Cardiac muscle cell (in vitro differentiated cells and primary cell): ENCODE data around the gene SRR. TPM values are rescaled to one million over a fixed set of nuclear protein-coding genes. Genes with fewer than 3 reads are reported as not detected.
"Not testable (repeated sequence)": the region's sequence is repeated elsewhere in the genome, so short reads cannot be mapped to it uniquely, and the experiment has no call there.

Experiments
- DNase-seq, 2 donors: peaks; one replicate each; pipeline versions ENCODE4 v3.0.0 to v3.0.0-alpha.2; 2010 to 2017; ENCODE audit warnings: low read depth in 1 of 2, low spot score in 1 of 2
- H3K27ac ChIP-seq: fragments of 200-600 bp; sonication (generic); 2 replicates; pipeline ENCODE4 v1.5.1; 2016
- H3K27me3 ChIP-seq: fragments of 200-600 bp; sonication (generic); 2 replicates; pipeline ENCODE4 v1.6.0; 2016; ENCODE audit warnings: control low read depth
- H3K36me3 ChIP-seq: fragments of 200-600 bp; sonication (generic); 2 replicates; pipeline ENCODE4 v1.5.1; 2016; ENCODE audit warnings: control low read depth
- H3K4me1 ChIP-seq: fragments of 200-600 bp; sonication (generic); 2 replicates; pipeline ENCODE4 v1.8.1; 2017; ENCODE audit warnings: low read depth, mild to moderate bottlenecking, mixed run types
- H3K4me3 ChIP-seq: fragments of 200-600 bp; sonication (generic); 2 replicates; pipeline ENCODE4 v1.5.1; 2016; ENCODE audit warnings: mild to moderate bottlenecking
- H3K9me3 ChIP-seq: fragments of 200-600 bp; sonication (generic); 2 replicates; pipeline ENCODE4 v1.5.1; 2017; ENCODE audit warnings: low read depth, mild to moderate bottlenecking, control low read depth
- CTCF ChIP-seq: IDR thresholded peaks from 2 replicates; pipeline ENCODE4 v1.5.1; 2012; ENCODE audit warnings: low read depth, mild to moderate bottlenecking, low read length
- polyA plus RNA-seq: library from polyadenylated mRNA; unstranded; fragments of >200 nt; fragmentation: Nextera tagmentation; extraction: Ambion mirVana; gene quantifications from 2 replicates; pipeline ENCODE4 v1.2.1, GENCODE V29; 2016
- total RNA-seq: library from RNA; depleted of rRNA; stranded (reverse); fragments of >200 nt; gene quantifications from 2 replicates; pipeline ENCODE4 v1.2.3, GENCODE V29; 2016

Gene SRR, protein sequence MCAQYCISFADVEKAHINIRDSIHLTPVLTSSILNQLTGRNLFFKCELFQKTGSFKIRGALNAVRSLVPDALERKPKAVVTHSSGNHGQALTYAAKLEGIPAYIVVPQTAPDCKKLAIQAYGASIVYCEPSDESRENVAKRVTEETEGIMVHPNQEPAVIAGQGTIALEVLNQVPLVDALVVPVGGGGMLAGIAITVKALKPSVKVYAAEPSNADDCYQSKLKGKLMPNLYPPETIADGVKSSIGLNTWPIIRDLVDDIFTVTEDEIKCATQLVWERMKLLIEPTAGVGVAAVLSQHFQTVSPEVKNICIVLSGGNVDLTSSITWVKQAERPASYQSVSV
- total RNA-seq: 27.7 and 28.3 TPM in 2 replicates
- polyA plus RNA-seq: 27.9 and 49.9 TPM in 2 replicates

DNA sequence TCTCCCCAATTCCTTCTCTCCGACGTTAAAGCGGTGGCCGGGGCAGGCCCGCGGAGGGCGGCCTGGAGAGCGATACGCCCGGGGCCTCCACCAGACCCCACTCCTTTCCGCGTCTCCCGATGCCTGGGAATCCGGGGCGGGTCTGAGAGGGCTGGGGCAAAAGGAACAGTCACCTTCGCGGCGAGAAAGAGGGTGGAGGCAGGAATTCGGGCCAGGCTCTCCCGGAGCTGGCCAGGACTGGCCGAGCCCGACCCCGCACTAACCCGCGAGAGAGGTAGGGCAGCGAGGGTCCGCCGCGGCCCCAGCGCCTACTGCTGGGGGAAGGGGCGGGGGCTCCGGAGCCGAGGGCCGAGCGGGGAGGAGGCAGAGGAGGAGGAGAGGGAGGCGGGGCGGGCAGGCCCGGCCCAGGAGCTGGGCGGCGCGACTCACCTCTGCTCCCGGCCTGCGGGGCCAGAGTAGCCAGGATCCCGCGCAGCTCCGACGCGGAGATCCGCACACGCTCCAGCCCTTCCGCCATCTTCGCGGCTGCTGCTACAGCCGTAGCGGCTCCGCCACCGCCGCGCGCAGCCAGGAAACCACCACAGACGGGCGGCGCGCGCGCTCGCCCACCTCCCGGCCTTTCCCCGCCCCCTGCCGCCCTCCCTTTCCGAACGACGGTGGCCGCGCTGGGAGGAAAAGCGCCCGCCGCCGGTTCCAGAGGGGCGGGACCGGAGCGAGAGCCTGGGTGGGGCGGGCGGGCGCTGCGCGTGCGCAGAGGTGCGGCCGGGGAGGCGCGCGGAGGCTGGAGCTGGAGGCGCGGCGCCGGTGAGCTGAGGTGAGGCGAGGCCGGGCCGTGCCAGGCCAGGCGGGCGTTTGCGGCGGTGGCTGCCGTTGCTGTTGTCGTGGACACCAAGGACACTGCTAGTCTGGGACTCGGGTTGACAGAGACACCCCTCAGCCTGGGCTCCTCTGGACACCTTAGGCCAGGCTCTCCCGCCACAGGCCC, at the start of gene SRR, which contains the start of gene SMG6:
SRR (plus strand) TSS at position 747 of the 985 bp plus-strand sequence. CDS start 11,611 bp downstream, outside the sequence.
SMG6 (minus strand) TSS at position 582 of the 985 bp plus-strand sequence; CDS start at position 517, 65 bp downstream.
- peak; percentile 93 to 94 for DNase-seq
- no peak for TF ChIP-seq CTCF
- Histone ChIP-seq H3K4me1 (no peaks in the 10 kb centered on the region), H3K27ac (peak within 1 kb of the TSS; percentile 93), H3K36me3 (peaks cover 13% of the 10 kb centered on the region), H3K4me3 (peak within 1 kb of the TSS; percentile 77), H3K9me3 (no peaks in the 10 kb centered on the region), H3K27me3 (no peaks in the 10 kb centered on the region)

GRCh38 chr17:2258830-2259229, 44.9 kb upstream of the SRR start:
- not testable (repeated sequence) for H3K27me3 ChIP-seq

GRCh38 chr17:2259769-2260536, 43.8 kb upstream of the SRR start:
- Histone ChIP-seq H3K27ac (peak overlapping the region; percentile 52), H3K27me3 (no peaks in the 10 kb centered on the region), H3K4me3 (no peak overlapping the region), H3K9me3 (no peaks in the 10 kb centered on the region), H3K36me3 (no peaks in the 10 kb centered on the region), H3K4me1 (peaks cover 12% of the 10 kb centered on the region)
- TF ChIP-seq CTCF: no peak
- no peak for DNase-seq

More at GRCh38 chr17:2258830-2259229, 44.9 kb upstream of the SRR start:
- not testable (repeated sequence) for H3K9me3 ChIP-seq, H3K4me1 ChIP-seq, H3K36me3 ChIP-seq, H3K4me3 ChIP-seq, DNase-seq, H3K27ac ChIP-seq

DNA sequence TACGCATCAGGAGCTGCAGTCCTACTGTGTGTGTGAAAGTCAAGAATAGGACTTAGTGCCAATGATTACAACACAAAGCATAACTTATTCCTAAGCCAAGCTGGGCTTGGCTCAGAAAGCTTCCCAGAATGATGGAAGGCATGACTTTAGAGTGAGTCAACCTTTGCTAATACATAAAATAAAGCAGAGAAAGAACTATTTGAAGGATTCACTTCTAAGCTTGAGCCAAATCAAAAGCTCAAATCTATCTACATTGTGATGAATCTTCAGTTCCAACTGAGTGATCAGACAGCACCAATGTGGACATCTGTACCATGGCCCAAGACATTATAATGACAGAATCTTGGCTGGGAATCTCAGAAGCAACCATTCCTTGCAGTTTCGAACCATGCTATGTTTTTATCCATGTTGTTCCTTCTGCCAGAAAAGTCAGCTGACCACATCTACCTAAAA, 41.6 kb upstream of the SRR start:
- TF ChIP-seq CTCF: no peak
- DNase-seq: peak in 1 of 2 donors; percentile 79
- H3K36me3 ChIP-seq: no peaks in the 10 kb centered on the region
- no peaks in the 10 kb centered on the region for H3K9me3 ChIP-seq
- H3K27ac ChIP-seq: no peak overlapping the region
- peaks cover 24% of the 10 kb centered on the region for H3K4me1 ChIP-seq
- H3K4me3 ChIP-seq: no peak overlapping the region
- no peaks in the 10 kb centered on the region for H3K27me3 ChIP-seq

DNA sequence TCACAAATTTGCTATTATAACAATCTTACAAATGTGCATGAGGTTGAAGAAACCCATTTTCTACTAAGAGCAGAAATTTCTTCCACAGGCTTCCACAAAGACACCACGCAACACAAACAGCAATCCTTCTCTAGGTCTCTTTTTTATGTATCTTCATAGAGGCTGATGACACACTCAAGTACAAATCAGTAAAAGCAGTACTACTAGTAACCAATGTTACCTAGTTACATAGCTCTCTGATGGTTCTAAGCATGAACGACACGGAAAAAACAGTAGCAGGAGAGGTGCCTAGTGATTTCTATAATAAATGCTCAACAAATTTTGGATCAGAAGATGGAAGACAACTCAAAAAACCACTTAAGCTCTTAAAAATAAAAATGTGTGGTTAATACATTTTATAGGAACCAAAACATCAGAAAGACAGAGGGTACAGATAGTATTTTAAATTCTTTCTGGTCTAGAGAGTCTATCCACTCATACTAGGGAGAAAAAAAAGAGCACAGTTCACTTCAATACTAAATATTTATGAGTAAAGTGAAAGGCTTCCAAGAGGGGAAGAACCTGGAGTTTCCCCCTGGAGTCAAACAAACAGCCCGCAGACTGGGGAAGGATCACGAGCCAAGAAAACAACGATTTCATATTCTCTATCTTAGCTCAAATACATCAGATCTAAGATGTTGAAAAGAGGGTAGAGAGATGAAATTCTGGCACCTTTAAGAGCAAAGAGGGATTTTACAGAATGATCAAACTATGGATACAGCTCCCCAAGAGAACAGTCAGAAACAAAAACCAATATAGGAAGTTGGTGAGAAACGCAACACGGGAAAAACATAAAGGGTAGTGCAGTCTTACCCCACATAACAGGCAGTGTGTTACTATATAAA, 40.3 kb upstream of the SRR start:
- no peaks in the 10 kb centered on the region for H3K36me3 ChIP-seq
- H3K4me3 ChIP-seq: no peak overlapping the region
- peaks cover 27% of the 10 kb centered on the region for H3K4me1 ChIP-seq
- H3K9me3 ChIP-seq: no peaks in the 10 kb centered on the region
- no peak for DNase-seq
- H3K27ac ChIP-seq: no peak overlapping the region
- TF ChIP-seq CTCF: no peak
- no peaks in the 10 kb centered on the region for H3K27me3 ChIP-seq
